Neural progenitor cell (in vitro differentiated cells): ENCODE data around the gene LYSMD3. TPM values are rescaled to one million over a fixed set of nuclear protein-coding genes. Genes with fewer than 3 reads are reported as not detected.

ENCODE experiments used
- DNase-seq: peaks from one replicate; pipeline ENCODE4 v3.0.0-alpha.2; 2016; ENCODE audit warnings: low spot score
- H2AFZ ChIP-seq: fragments of 200-600 bp; sonication (generic); replicated peaks from 2 replicates; pipeline ENCODE4 v1.6.1; 2016; ENCODE audit warnings: antibody characterized with exemption
- H3F3A ChIP-seq: fragments of 200-600 bp; sonication (generic); 2 replicates; pipeline ENCODE4 v1.6.1; 2016; ENCODE audit warnings: antibody characterized with exemption, low read depth
- H3K27ac ChIP-seq: fragments of 200-600 bp; sonication (generic); 2 replicates; pipeline ENCODE4 v1.5.1; 2016; ENCODE audit warnings: mild to moderate bottlenecking
- H3K27me3 ChIP-seq: fragments of 200-600 bp; sonication (generic); 2 replicates; pipeline ENCODE4 v1.6.1; 2016; ENCODE audit warnings: mild to moderate bottlenecking, moderate library complexity
- H3K36me3 ChIP-seq: fragments of 200-600 bp; sonication (generic); 2 replicates; pipeline ENCODE4 v1.5.1; 2016
- H3K4me1 ChIP-seq: fragments of 200-600 bp; sonication (generic); 2 replicates; pipeline ENCODE4 v1.6.1; 2016; ENCODE audit warnings: mixed run types
- H3K4me2 ChIP-seq: fragments of 200-600 bp; sonication (generic); 2 replicates; pipeline ENCODE4 v1.6.1; 2016
- H3K4me3 ChIP-seq: fragments of 200-600 bp; sonication (generic); 2 replicates; pipeline ENCODE4 v1.5.1; 2016
- H3K79me2 ChIP-seq: fragments of 200-600 bp; sonication (generic); 2 replicates; pipeline ENCODE4 v1.6.1; 2016; ENCODE audit warnings: low read depth
- H3K9ac ChIP-seq: fragments of 200-600 bp; sonication (generic); 2 replicates; pipeline ENCODE4 v1.6.1; 2016
- H3K9me3 ChIP-seq: fragments of 200-600 bp; sonication (generic); 2 replicates; pipeline ENCODE4 v1.5.1; 2016; ENCODE audit warnings: low read depth
- H4K20me1 ChIP-seq: fragments of 200-600 bp; sonication (generic); 2 replicates; pipeline ENCODE4 v1.6.1; 2016; ENCODE audit warnings: low read depth
- H3K27ac Mint-ChIP-seq: 3 replicates; pipeline ENCODE4 v1.8.0; 2021; ENCODE audit warnings: mixed read lengths
- H3K27me3 Mint-ChIP-seq: 2 replicates; pipeline ENCODE4 v1.8.0; 2022; ENCODE audit warnings: low read depth, mild to moderate bottlenecking, inconsistent platforms, moderate library complexity, mixed read lengths; ENCODE audit not compliant: insufficient read depth
- H3K36me3 Mint-ChIP-seq: 3 replicates; pipeline ENCODE4 v1.8.0; 2021; ENCODE audit warnings: mixed read lengths
- H3K4me1 Mint-ChIP-seq: 3 replicates; pipeline ENCODE4 v1.8.0; 2021; ENCODE audit warnings: mixed read lengths
- H3K4me3 Mint-ChIP-seq: 3 replicates; pipeline ENCODE4 v1.8.0; 2021; ENCODE audit warnings: mild to moderate bottlenecking, moderate library complexity, mixed read lengths
- H3K9me3 Mint-ChIP-seq: 3 replicates; pipeline ENCODE4 v1.8.0; 2020; ENCODE audit warnings: mixed read lengths
- EZH2 ChIP-seq: fragments of 200-600 bp; sonication (generic); IDR thresholded peaks from 2 replicates; pipeline ENCODE4 v1.6.1; 2017; ENCODE audit warnings: antibody characterized with exemption, mild to moderate bottlenecking, moderate library complexity
- EZH2phosphoT487 ChIP-seq: fragments of 200-600 bp; sonication (generic); IDR thresholded peaks from 2 replicates; pipeline ENCODE4 v1.6.1; 2017; ENCODE audit warnings: antibody characterized with exemption
- total RNA-seq: library from RNA; depleted of rRNA; stranded (reverse); fragments of >200 nt; gene quantifications from 2 replicates; pipeline ENCODE4 v1.2.3, GENCODE V29; 2015; ENCODE audit warnings: low replicate concordance
- TF ChIP-seq, protein P1 (sequence below): fragments of 200-600 bp; sonication (generic); IDR thresholded peaks from 2 replicates; pipeline ENCODE4 v1.5.1; 2017; ENCODE audit warnings: antibody characterized with exemption, mild to moderate bottlenecking

Gene LYSMD3
- total RNA-seq, 1 donor from 2014 or later: 16.3 TPM

DNA sequence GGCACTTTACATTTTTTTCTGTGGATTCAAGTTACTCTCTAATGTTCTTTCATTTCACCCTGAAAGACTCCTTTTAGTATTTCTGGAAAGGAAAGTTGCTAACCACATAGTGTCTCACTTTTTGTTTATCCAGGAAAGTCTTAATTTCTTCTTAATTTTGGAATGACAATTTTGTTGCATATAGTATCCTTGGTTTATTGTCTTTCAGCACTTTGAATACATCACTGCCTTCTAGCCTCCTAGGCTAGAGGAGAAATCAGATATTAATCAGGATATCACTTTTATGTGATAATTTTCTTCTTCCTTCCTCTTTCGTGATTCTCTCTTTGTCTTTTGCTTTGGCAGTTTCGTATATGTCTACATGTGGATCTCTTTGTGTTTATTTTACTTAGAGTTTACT is 40.6 kb upstream of the LYSMD3 start:
- H3K4me1 ChIP-seq: no peaks in the 10 kb centered on the region
- peaks cover 4% of the 10 kb centered on the region for H4K20me1 ChIP-seq
- H3K27me3 ChIP-seq: no peaks in the 10 kb centered on the region
- TF ChIP-seq EZH2 (no peak), EZH2phosphoT487 (no peak)
- TF ChIP-seq, protein P1, sequence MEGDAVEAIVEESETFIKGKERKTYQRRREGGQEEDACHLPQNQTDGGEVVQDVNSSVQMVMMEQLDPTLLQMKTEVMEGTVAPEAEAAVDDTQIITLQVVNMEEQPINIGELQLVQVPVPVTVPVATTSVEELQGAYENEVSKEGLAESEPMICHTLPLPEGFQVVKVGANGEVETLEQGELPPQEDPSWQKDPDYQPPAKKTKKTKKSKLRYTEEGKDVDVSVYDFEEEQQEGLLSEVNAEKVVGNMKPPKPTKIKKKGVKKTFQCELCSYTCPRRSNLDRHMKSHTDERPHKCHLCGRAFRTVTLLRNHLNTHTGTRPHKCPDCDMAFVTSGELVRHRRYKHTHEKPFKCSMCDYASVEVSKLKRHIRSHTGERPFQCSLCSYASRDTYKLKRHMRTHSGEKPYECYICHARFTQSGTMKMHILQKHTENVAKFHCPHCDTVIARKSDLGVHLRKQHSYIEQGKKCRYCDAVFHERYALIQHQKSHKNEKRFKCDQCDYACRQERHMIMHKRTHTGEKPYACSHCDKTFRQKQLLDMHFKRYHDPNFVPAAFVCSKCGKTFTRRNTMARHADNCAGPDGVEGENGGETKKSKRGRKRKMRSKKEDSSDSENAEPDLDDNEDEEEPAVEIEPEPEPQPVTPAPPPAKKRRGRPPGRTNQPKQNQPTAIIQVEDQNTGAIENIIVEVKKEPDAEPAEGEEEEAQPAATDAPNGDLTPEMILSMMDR: no peak
- H3K4me3 Mint-ChIP-seq: no peak overlapping the region
- no peak overlapping the region for H3K4me3 ChIP-seq
- H3K27me3 Mint-ChIP-seq: peaks cover 2% of the 10 kb centered on the region
- no peak overlapping the region for H3K27ac ChIP-seq
- H3K9me3 ChIP-seq: peaks cover 13% of the 10 kb centered on the region
- H3K9ac ChIP-seq: no peak overlapping the region
- no peak for DNase-seq
- H3K79me2 ChIP-seq: peaks cover 100% of the 10 kb centered on the region
- peaks cover 13% of the 10 kb centered on the region for H3F3A ChIP-seq
- no peak overlapping the region for H3K4me2 ChIP-seq
- H2AFZ ChIP-seq: no peak overlapping the region
- H3K36me3 Mint-ChIP-seq: peaks cover 48% of the 10 kb centered on the region
- no peak overlapping the region for H3K27ac Mint-ChIP-seq
- H3K9me3 Mint-ChIP-seq: peaks cover 75% of the 10 kb centered on the region
- peaks cover 23% of the 10 kb centered on the region for H3K36me3 ChIP-seq
- H3K4me1 Mint-ChIP-seq: no peaks in the 10 kb centered on the region

- no peak for DNase-seq
- peaks cover 23% of the 10 kb centered on the region for H3K36me3 ChIP-seq
- no peak overlapping the region for H3K4me3 ChIP-seq
- H3K27me3 ChIP-seq: no peaks in the 10 kb centered on the region
- H3K4me2 ChIP-seq: no peak overlapping the region
- H3K4me3 Mint-ChIP-seq: no peak overlapping the region
- no peak overlapping the region for H2AFZ ChIP-seq
- no peak overlapping the region for H3K27ac Mint-ChIP-seq
- H3K27ac ChIP-seq: no peak overlapping the region
- H3K9me3 ChIP-seq: peaks cover 13% of the 10 kb centered on the region
- no peaks in the 10 kb centered on the region for H3K4me1 ChIP-seq
- H3F3A ChIP-seq: peaks cover 13% of the 10 kb centered on the region
- no peak overlapping the region for H3K9ac ChIP-seq
- H3K4me1 Mint-ChIP-seq: no peaks in the 10 kb centered on the region
- TF ChIP-seq, protein P1: no peak
- TF ChIP-seq EZH2phosphoT487 (no peak), EZH2 (no peak)
- peaks cover 2% of the 10 kb centered on the region for H3K27me3 Mint-ChIP-seq
- peaks cover 69% of the 10 kb centered on the region for H3K9me3 Mint-ChIP-seq
- H3K36me3 Mint-ChIP-seq: peaks cover 46% of the 10 kb centered on the region
- H3K79me2 ChIP-seq: peaks cover 97% of the 10 kb centered on the region
- H4K20me1 ChIP-seq: peaks cover 4% of the 10 kb centered on the region
Measured at GRCh38 chr5:90569084-90569483, 39.7 kb upstream of the LYSMD3 start.

- Histone ChIP-seq H3K9me3 (peaks cover 13% of the 10 kb centered on the region), H3K4me1 (peaks cover 31% of the 10 kb centered on the region), H3K27me3 (no peaks in the 10 kb centered on the region), H2AFZ (no peak overlapping the region), H3K9ac (no peak overlapping the region), H3K4me3 (no peak overlapping the region), H3K36me3 (peaks cover 23% of the 10 kb centered on the region), H4K20me1 (peaks cover 10% of the 10 kb centered on the region), H3F3A (peaks cover 31% of the 10 kb centered on the region), H3K27ac (no peak overlapping the region), H3K79me2 (peaks cover 97% of the 10 kb centered on the region), H3K4me2 (no peak overlapping the region)
- peaks cover 32% of the 10 kb centered on the region for H3K4me1 Mint-ChIP-seq
- no peak overlapping the region for H3K4me3 Mint-ChIP-seq
- TF ChIP-seq, protein P1: no peak
- no peak for TF ChIP-seq EZH2phosphoT487
- no peak for TF ChIP-seq EZH2
- no peak for DNase-seq
- no peaks in the 10 kb centered on the region for H3K27me3 Mint-ChIP-seq
- peaks cover 48% of the 10 kb centered on the region for H3K9me3 Mint-ChIP-seq
- no peak overlapping the region for H3K27ac Mint-ChIP-seq
- peaks cover 32% of the 10 kb centered on the region for H3K36me3 Mint-ChIP-seq
Measured at GRCh38 chr5:90565491-90565890, 36.1 kb upstream of the LYSMD3 start.
